Measurements from ENCODE around the gene SPECC1L. TPM values are rescaled to one million over a fixed set of nuclear protein-coding genes. Genes with fewer than 3 reads are reported as not detected.

SPECC1L gene
- total and polyA plus RNA-seq, 8 donors = 6.0 to 53.1 (median 21.8) TPM

GRCh38 chr22:24457894-24458420, 187.3 kb downstream of the SPECC1L start:
- H3K4me1 ChIP-seq = peaks cover 0 to 24% (median 5%) of the 10 kb centered on the region in 4 donors
- intact Hi-C loops (cut with DNase I; ENCODE audit: low total_unique reads) = no loop called here
- no peak overlapping the region for H3K27ac ChIP-seq
- TF ChIP-seq EP300 (IDR thresholded peaks at IDR 0.05) = no peak
- TF ChIP-seq CTCF (IDR thresholded peaks at IDR 0.05) = no peak
- TF ChIP-seq POLR2AphosphoS5 (IDR thresholded peaks at IDR 0.05) = no peak
- TF ChIP-seq POLR2A (IDR thresholded peaks at IDR 0.05) = no peak
- H3K36me3 ChIP-seq = no peaks in the 10 kb centered on the region
- H3K27me3 ChIP-seq = no peaks in the 10 kb centered on the region
- H3K9me3 ChIP-seq = no peaks in the 10 kb centered on the region
- WGBS, 5 donors = 88 to 95% (median 93%) methylated on average over 3 of the region's 3 CpGs
- no peak for DNase-seq
- H3K4me3 ChIP-seq = no peak overlapping the region

GRCh38 chr22:24459911-24460310, 189.3 kb downstream of the SPECC1L start:
- peaks cover 0 to 24% (median 5%) of the 10 kb centered on the region in 4 donors for H3K4me1 ChIP-seq
- DNase-seq = no peak
- no peaks in the 10 kb centered on the region for H3K9me3 ChIP-seq
- intact Hi-C loops (cut with DNase I; ENCODE audit: low total_unique reads) = no loop called here
- no peak for TF ChIP-seq POLR2AphosphoS5 (IDR thresholded peaks at IDR 0.05)
- no peak for TF ChIP-seq CTCF (IDR thresholded peaks at IDR 0.05)
- no peak for TF ChIP-seq EP300 (IDR thresholded peaks at IDR 0.05)
- H3K27me3 ChIP-seq = no peaks in the 10 kb centered on the region
- H3K27ac ChIP-seq = no peak overlapping the region
- 72 to 81% (median 76%) methylated on average over 1 of the region's 1 CpG for WGBS, 5 donors
- H3K4me3 ChIP-seq = no peak overlapping the region
- H3K36me3 ChIP-seq = no peaks in the 10 kb centered on the region

- intact Hi-C loops (cut with DNase I; ENCODE audit: low total_unique reads) = no loop called here
- TF ChIP-seq EP300 (IDR thresholded peaks at IDR 0.05) (no peak), POLR2AphosphoS5 (IDR thresholded peaks at IDR 0.05) (no peak), CTCF (IDR thresholded peaks at IDR 0.05) (no peak), POLR2A (IDR thresholded peaks at IDR 0.05) (no peak)
- no peak overlapping the region for H3K27ac ChIP-seq
Observed at GRCh38 chr22:24460418-24461089, 189.9 kb downstream of the SPECC1L start.

GRCh38 chr22:24463071-24463760, 192.6 kb downstream of the SPECC1L start:
- 84 to 94% (median 86%) methylated on average over 6 of the region's 6 CpGs for WGBS, 5 donors
- Histone ChIP-seq H3K27me3 (no peaks in the 10 kb centered on the region), H3K36me3 (no peaks in the 10 kb centered on the region), H3K9me3 (no peaks in the 10 kb centered on the region), H3K27ac (no peak overlapping the region), H3K4me3 (no peak overlapping the region), H3K4me1 (peaks cover 6 to 38% (median 14%) of the 10 kb centered on the region in 4 donors)
- no peak for TF ChIP-seq POLR2AphosphoS5 (IDR thresholded peaks at IDR 0.05)
- no peak for TF ChIP-seq CTCF (IDR thresholded peaks at IDR 0.05)
- no peak for TF ChIP-seq EP300 (IDR thresholded peaks at IDR 0.05)
- no peak for TF ChIP-seq POLR2A (IDR thresholded peaks at IDR 0.05)
- intact Hi-C loops (cut with DNase I; ENCODE audit: low total_unique reads) = no loop called here
- DNase-seq = no peak

More at GRCh38 chr22:24460418-24461089, 189.9 kb downstream of the SPECC1L start:
- 47 to 66% (median 54%) methylated on average over 10 of the region's 10 CpGs for WGBS, 5 donors
- Histone ChIP-seq H3K36me3 (no peaks in the 10 kb centered on the region), H3K9me3 (no peaks in the 10 kb centered on the region), H3K27me3 (no peaks in the 10 kb centered on the region), H3K4me3 (no peak overlapping the region), H3K4me1 (peaks cover 0 to 25% (median 5%) of the 10 kb centered on the region in 4 donors)
- no peak for DNase-seq

All from stomach (tissue), 9 donors.